Measurements from ENCODE around the gene DDX1. TPM values are rescaled to one million over a fixed set of nuclear protein-coding genes. Genes with fewer than 3 reads are reported as not detected.

DDX1 gene
- total RNA-seq, 3 donors from 2014 or later, result 121 to 174 (median 128) TPM

- ATAC-seq, result no peak
- H3K4me3 Mint-ChIP-seq, result no peak overlapping the region
- H3K9me3 Mint-ChIP-seq, result no peaks in the 10 kb centered on the region
- peaks cover 11% of the 10 kb centered on the region for H3K36me3 Mint-ChIP-seq (ENCODE audit: insufficient read depth)
- H3K4me1 Mint-ChIP-seq (ENCODE audit: low read depth), result peaks cover 33% of the 10 kb centered on the region
- no peaks in the 10 kb centered on the region for H3K27me3 Mint-ChIP-seq (ENCODE audit: low read depth)
- DNase-seq, result no peak
Measured at GRCh38 chr2:15557887-15558311, 33.8 kb upstream of the DDX1 start.

GRCh38 chr2:15559379-15560139 lies 32.1 kb upstream of the DDX1 start:
- H3K36me3 Mint-ChIP-seq (ENCODE audit: insufficient read depth), result peaks cover 7% of the 10 kb centered on the region
- no peak for DNase-seq
- H3K4me3 Mint-ChIP-seq, result peak overlapping the region; percentile 99
- H3K9me3 Mint-ChIP-seq, result no peaks in the 10 kb centered on the region
- H3K4me1 Mint-ChIP-seq (ENCODE audit: low read depth), result peaks cover 34% of the 10 kb centered on the region
- no peaks in the 10 kb centered on the region for H3K27me3 Mint-ChIP-seq (ENCODE audit: low read depth)
- no peak for ATAC-seq

GRCh38 chr2:15560140-15560987 lies 31.3 kb upstream of the DDX1 start:
- Mint-ChIP-seq H3K27me3 (ENCODE audit: low read depth) (no peaks in the 10 kb centered on the region), H3K4me3 (peak overlapping the region; percentile 99), H3K4me1 (ENCODE audit: low read depth) (peaks cover 34% of the 10 kb centered on the region), H3K36me3 (ENCODE audit: insufficient read depth) (peaks cover 4% of the 10 kb centered on the region), H3K9me3 (no peaks in the 10 kb centered on the region)
- DNase-seq (no peak), ATAC-seq (peak; percentile 39 to 55)

GRCh38 chr2:15560988-15561573 lies 30.6 kb upstream of the DDX1 start, which contains the start of gene NBAS:
Gene NBAS (minus strand): TSS chr2:15561334. CDS start chr2:15561304, 30 bp downstream.
- H3K4me1 Mint-ChIP-seq (ENCODE audit: low read depth), result peaks cover 32% of the 10 kb centered on the region
- ATAC-seq, result peak; percentile 86 to 87
- peak within 1 kb of the TSS; percentile 99 for H3K4me3 Mint-ChIP-seq
- no peaks in the 10 kb centered on the region for H3K27me3 Mint-ChIP-seq (ENCODE audit: low read depth)
- peak; percentile 64 for DNase-seq
- no peaks in the 10 kb centered on the region for H3K9me3 Mint-ChIP-seq
- peaks cover 1% of the 10 kb centered on the region for H3K36me3 Mint-ChIP-seq (ENCODE audit: insufficient read depth)

- DNase-seq, result peak; percentile 19
- H3K36me3 Mint-ChIP-seq (ENCODE audit: insufficient read depth), result no peaks in the 10 kb centered on the region
- ATAC-seq, result peak; percentile 50 to 57
- no peaks in the 10 kb centered on the region for H3K9me3 Mint-ChIP-seq
- H3K27me3 Mint-ChIP-seq (ENCODE audit: low read depth), result no peaks in the 10 kb centered on the region
- peak overlapping the region; percentile 99 for H3K4me3 Mint-ChIP-seq
- H3K4me1 Mint-ChIP-seq (ENCODE audit: low read depth), result peaks cover 32% of the 10 kb centered on the region
Measured at GRCh38 chr2:15561574-15562344, 29.9 kb upstream of the DDX1 start.

- Mint-ChIP-seq H3K27me3 (ENCODE audit: low read depth) (peaks cover 2% of the 10 kb centered on the region), H3K9me3 (no peaks in the 10 kb centered on the region), H3K4me3 (peak overlapping the region; percentile 99), H3K4me1 (ENCODE audit: low read depth) (peaks cover 32% of the 10 kb centered on the region), H3K36me3 (ENCODE audit: insufficient read depth) (no peaks in the 10 kb centered on the region)
- ATAC-seq (no peak), DNase-seq (no peak)
Measured at GRCh38 chr2:15562354-15563031, 29.2 kb upstream of the DDX1 start.

GRCh38 chr2:15563227-15564100 lies 28.2 kb upstream of the DDX1 start:
- Mint-ChIP-seq H3K4me1 (ENCODE audit: low read depth) (peaks cover 28% of the 10 kb centered on the region), H3K36me3 (ENCODE audit: insufficient read depth) (no peaks in the 10 kb centered on the region), H3K27me3 (ENCODE audit: low read depth) (peaks cover 2% of the 10 kb centered on the region), H3K9me3 (no peaks in the 10 kb centered on the region), H3K4me3 (no peak overlapping the region)
- no peak for DNase-seq
- ATAC-seq, result no peak

GRCh38 chr2:15565392-15565791 lies 26.3 kb upstream of the DDX1 start:
- no peak for ATAC-seq

GRCh38 chr2:15565994-15566671 lies 25.5 kb upstream of the DDX1 start:
- no peak for ATAC-seq
- peaks cover 2% of the 10 kb centered on the region for H3K27me3 Mint-ChIP-seq (ENCODE audit: low read depth)
- H3K4me3 Mint-ChIP-seq, result no peak overlapping the region

More at GRCh38 chr2:15565392-15565791, 26.3 kb upstream of the DDX1 start:
- Mint-ChIP-seq H3K4me3 (no peak overlapping the region), H3K9me3 (no peaks in the 10 kb centered on the region), H3K4me1 (ENCODE audit: low read depth) (peaks cover 14% of the 10 kb centered on the region), H3K27me3 (ENCODE audit: low read depth) (peaks cover 2% of the 10 kb centered on the region), H3K36me3 (ENCODE audit: insufficient read depth) (no peaks in the 10 kb centered on the region)
- DNase-seq, result no peak

GRCh38 chr2:15566912-15567311 lies 24.8 kb upstream of the DDX1 start:
- H3K36me3 Mint-ChIP-seq (ENCODE audit: insufficient read depth), result no peaks in the 10 kb centered on the region
- peaks cover 8% of the 10 kb centered on the region for H3K4me1 Mint-ChIP-seq (ENCODE audit: low read depth)
- DNase-seq (no peak), ATAC-seq (no peak)
- no peak overlapping the region for H3K4me3 Mint-ChIP-seq
- peaks cover 2% of the 10 kb centered on the region for H3K27me3 Mint-ChIP-seq (ENCODE audit: low read depth)
- H3K9me3 Mint-ChIP-seq, result no peaks in the 10 kb centered on the region

More at GRCh38 chr2:15565994-15566671, 25.5 kb upstream of the DDX1 start:
- Mint-ChIP-seq H3K4me1 (ENCODE audit: low read depth) (peaks cover 13% of the 10 kb centered on the region), H3K9me3 (no peaks in the 10 kb centered on the region), H3K36me3 (ENCODE audit: insufficient read depth) (no peaks in the 10 kb centered on the region)
- DNase-seq, result no peak

GRCh38 chr2:15568874-15569273 lies 22.8 kb upstream of the DDX1 start:
- Mint-ChIP-seq H3K9me3 (no peaks in the 10 kb centered on the region), H3K4me1 (ENCODE audit: low read depth) (no peaks in the 10 kb centered on the region), H3K27me3 (ENCODE audit: low read depth) (peaks cover 2% of the 10 kb centered on the region), H3K4me3 (no peak overlapping the region), H3K36me3 (ENCODE audit: insufficient read depth) (no peaks in the 10 kb centered on the region)
- DNase-seq (no peak), ATAC-seq (no peak)

GRCh38 chr2:15570104-15570503 lies 21.6 kb upstream of the DDX1 start:
- DNase-seq, result no peak
- ATAC-seq, result no peak
- no peak overlapping the region for H3K4me3 Mint-ChIP-seq
- H3K9me3 Mint-ChIP-seq, result no peaks in the 10 kb centered on the region
- H3K27me3 Mint-ChIP-seq (ENCODE audit: low read depth), result peaks cover 2% of the 10 kb centered on the region
- H3K4me1 Mint-ChIP-seq (ENCODE audit: low read depth), result no peaks in the 10 kb centered on the region
- no peaks in the 10 kb centered on the region for H3K36me3 Mint-ChIP-seq (ENCODE audit: insufficient read depth)

Data from activated T-cell treated with anti-CD3 and anti-CD28 coated beads, Interleukin-2, amount 50 U/mL, for 4 hours (primary cell).